SK-N-SH (cell line): ENCODE measurements around the gene TAS2R42. TPM values are rescaled to one million over a fixed set of nuclear protein-coding genes. Genes with fewer than 3 reads are reported as not detected.

ENCODE experiments used
- CTCF ChIA-PET: fragments of 300-600, 350-600 bp; formaldehyde crosslinking; extraction: SDS; loops from one replicate; lab custom pipeline; 2021; lab: Yijun Ruan, JAX
- POLR2A ChIA-PET: fragments of 350-600 bp; sonication (Branson Sonifier 250); formaldehyde crosslinking; extraction: SDS; loops from one replicate; lab custom pipeline; 2020; ENCODE audit warnings: antibody characterized with exemption, inconsistent platforms; lab: Yijun Ruan, JAX
- DNase-seq: peaks from one replicate; pipeline ENCODE4 v3.0.0; 2012
- H2AFZ ChIP-seq: fragments of 200-600 bp; sonication (generic); 2 replicates; pipeline ENCODE4 v1.8.1; 2016; ENCODE audit warnings: antibody characterized with exemption, mild to moderate bottlenecking, low read depth
- H3F3A ChIP-seq: fragments of 200-600 bp; sonication (generic); replicated peaks from 2 replicates; pipeline ENCODE3; 2016; ENCODE audit warnings: antibody characterized with exemption, mild to moderate bottlenecking; ENCODE audit not compliant: insufficient read depth
- H3K27ac ChIP-seq, 2 experiments: fragments of 200-500 bp in 1 of 2; fragments of 200-600 bp in 1 of 2; sonication (Bioruptor generic) in 1 of 2; sonication (generic), shearing (Covaris generic) in 1 of 2; 2 replicates each; pipeline versions ENCODE4 v1.5.1 to v1.6.1; 2014 to 2016; ENCODE audit warnings: low read depth in 2 of 2, inconsistent platforms in 1 of 2, low read length in 1 of 2, mild to moderate bottlenecking in 1 of 2, mixed read lengths in 1 of 2
- H3K27me3 ChIP-seq: fragments of 200-600 bp; sonication (generic), shearing (Covaris generic); 2 replicates; pipeline ENCODE4 v1.6.1; 2016; ENCODE audit warnings: mixed run types; ENCODE audit not compliant: insufficient read depth
- H3K36me3 ChIP-seq, 2 experiments: fragments of 200-500 bp in 1 of 2; fragments of 200-600 bp in 1 of 2; sonication (Bioruptor generic) in 1 of 2; sonication (generic) in 1 of 2; replicated peaks in 1 of 2; 2 replicates each; pipeline versions ENCODE3 to v1.5.1; 2014 to 2016; ENCODE audit warnings: low read length in 1 of 2, mild to moderate bottlenecking in 1 of 2; ENCODE audit not compliant: insufficient read depth in 2 of 2, control insufficient read depth in 1 of 2
- H3K4me1 ChIP-seq, 2 experiments: fragments of 200-500 bp in 1 of 2; fragments of 200-600 bp in 1 of 2; sonication (Bioruptor generic) in 1 of 2; sonication (generic), shearing (Covaris generic) in 1 of 2; 2 replicates each; pipeline versions ENCODE4 v1.5.1 to v1.6.1; 2014 to 2016; ENCODE audit warnings: low read depth in 1 of 2, low read length in 1 of 2, mixed run types in 1 of 2; ENCODE audit not compliant: insufficient read depth in 2 of 2, control insufficient read depth in 1 of 2
- H3K4me2 ChIP-seq: fragments of 200-600 bp; sonication (generic), shearing (Covaris generic); 2 replicates; pipeline ENCODE4 v1.6.1; 2017; ENCODE audit warnings: mixed run types
- H3K4me3 ChIP-seq, 2 experiments: fragments of 200-500 bp in 1 of 2; fragments of 200-600 bp in 1 of 2; sonication (Bioruptor generic) in 1 of 2; sonication (generic), shearing (Covaris generic) in 1 of 2; 2 replicates each; pipeline versions ENCODE4 v1.5.1 to v1.8.1; 2014 to 2016; ENCODE audit warnings: low read depth in 2 of 2, inconsistent platforms in 1 of 2, low read length in 1 of 2, mild to moderate bottlenecking in 1 of 2, mixed read lengths in 1 of 2, moderate library complexity in 1 of 2
- H3K79me2 ChIP-seq: fragments of 200-600 bp; sonication (generic); 2 replicates; pipeline ENCODE4 v1.8.1; 2017; ENCODE audit warnings: mild to moderate bottlenecking; ENCODE audit not compliant: insufficient read depth
- H3K9ac ChIP-seq: fragments of 200-600 bp; sonication (generic); 2 replicates; pipeline ENCODE4 v1.6.1; 2017; ENCODE audit warnings: mixed run types
- H3K9me2 ChIP-seq: fragments of 200-600 bp; sonication (generic); 2 replicates; pipeline ENCODE4 v1.6.1; 2017; ENCODE audit warnings: mixed run types
- H3K9me3 ChIP-seq: fragments of 200-600 bp; sonication (generic); 2 replicates; pipeline ENCODE4 v1.6.1; 2017; ENCODE audit warnings: mixed run types, mild to moderate bottlenecking, moderate library complexity
- H4K20me1 ChIP-seq: fragments of 200-600 bp; sonication (generic); 2 replicates; pipeline ENCODE4 v1.6.1; 2017; ENCODE audit warnings: mild to moderate bottlenecking, mixed run types; ENCODE audit not compliant: insufficient read depth
- CHD2 ChIP-seq: fragments of 150-350 bp; IDR thresholded peaks from 2 replicates; pipeline ENCODE4 v1.6.1; 2018; ENCODE audit warnings: low read length; ENCODE audit not compliant: partially characterized antibody
- CTCF ChIP-seq: fragments of 200-600 bp; sonication (generic); IDR thresholded peaks from 2 replicates; pipeline ENCODE4 v1.6.1; 2017; ENCODE audit warnings: antibody characterized with exemption, mild to moderate bottlenecking, moderate library complexity
- ELF1 ChIP-seq: IDR thresholded peaks from 2 replicates; pipeline ENCODE4 v1.4.0; 2012
- EP300 ChIP-seq, 2 experiments: IDR thresholded peaks; 2 replicates each; pipeline versions ENCODE4 v1.4.0 to v1.6.1; 2012; ENCODE audit warnings: borderline replicate concordance in 1 of 2, low read depth in 1 of 2, low read length in 1 of 2
- EZH2phosphoT487 ChIP-seq: fragments of 200-600 bp; sonication (generic); IDR thresholded peaks from 2 replicates; pipeline ENCODE4 v1.6.1; 2017; ENCODE audit warnings: low read depth, mixed run types, mild to moderate bottlenecking, antibody characterized with exemption, moderate library complexity, borderline replicate concordance
- FOSL2 ChIP-seq: IDR thresholded peaks from 2 replicates; pipeline ENCODE4 v1.4.0; 2012; ENCODE audit warnings: low read depth, mild to moderate bottlenecking, moderate library complexity, borderline replicate concordance
- FOXJ3 ChIP-seq: sonication (generic); formaldehyde crosslinking; IDR thresholded peaks from 2 replicates; pipeline ENCODE4 v1.5.1; 2020; ENCODE audit warnings: mild to moderate bottlenecking, missing genetic modification reagents
- GABPA ChIP-seq: IDR thresholded peaks from 2 replicates; pipeline ENCODE4 v1.4.0; 2012; ENCODE audit warnings: low read depth, mild to moderate bottlenecking
- IRF3 ChIP-seq: fragments of 150-350 bp; IDR thresholded peaks from 2 replicates; pipeline ENCODE4 v1.6.1; 2016; ENCODE audit warnings: mild to moderate bottlenecking, low read depth, low read length
- MXI1 ChIP-seq: IDR thresholded peaks from 2 replicates; pipeline ENCODE4 v1.6.1; 2012; ENCODE audit warnings: mild to moderate bottlenecking, low read depth, low read length, improper control_type of control experiment
- NFIC ChIP-seq: IDR thresholded peaks from 2 replicates; pipeline ENCODE4 v1.4.0; 2012; ENCODE audit warnings: borderline replicate concordance
- NRF1 ChIP-seq: IDR thresholded peaks from 2 replicates; pipeline ENCODE4 v1.6.1; 2012; ENCODE audit warnings: low read depth, mild to moderate bottlenecking, low read length
- PBX3 ChIP-seq: IDR thresholded peaks from 2 replicates; pipeline ENCODE4; 2012
- RAD21 ChIP-seq: IDR thresholded peaks from 2 replicates; pipeline ENCODE4 v1.6.1; 2012; ENCODE audit warnings: mild to moderate bottlenecking, low read length
- RFX5 ChIP-seq: IDR thresholded peaks from 2 replicates; pipeline ENCODE4 v1.6.1; 2012; ENCODE audit warnings: mild to moderate bottlenecking, improper control_type of control experiment, low read length
- RXRA ChIP-seq: IDR thresholded peaks from 2 replicates; pipeline ENCODE4 v1.4.0; 2012; ENCODE audit warnings: low read depth, mild to moderate bottlenecking, borderline replicate concordance
- TAF1 ChIP-seq: IDR thresholded peaks from 2 replicates; pipeline ENCODE4 v1.6.1; 2012; ENCODE audit warnings: low read depth, mild to moderate bottlenecking, low read length, moderate library complexity, borderline replicate concordance
- USF1 ChIP-seq: IDR thresholded peaks from 2 replicates; pipeline ENCODE4 v1.4.0; 2012; ENCODE audit warnings: low read depth, borderline replicate concordance
- YY1 ChIP-seq: IDR thresholded peaks from 2 replicates; pipeline ENCODE4 v1.4.0; 2012; ENCODE audit warnings: low read depth, mild to moderate bottlenecking
- ZBTB33 ChIP-seq: IDR thresholded peaks from 2 replicates; pipeline ENCODE4 v1.4.0; 2012; ENCODE audit warnings: low read depth, borderline replicate concordance
- WGBS: methylation state at CpG from one replicate; pipeline ENCODE4 v1.1.6; 2017; ENCODE audit warnings: low lambda C conversion rate; 5-methylcytosine and 5-hydroxymethylcytosine counted together
- polyA plus RNA-seq, 3 experiments: library from polyadenylated mRNA; depleted of rRNA; stranded (reverse); fragments of >200 nt; gene quantifications; 2 replicates each; pipeline ENCODE4 v1.2.3, GENCODE V29; 2012

The TAS2R42 gene
- polyA plus RNA-seq, 1 of the 3 experiments (the other 2 are of a cell fraction): not detected

GRCh38 chr12:11233532-11233931 is 46.8 kb upstream of the TAS2R42 start:
- CTCF ChIA-PET: interaction anchor here (1.4 to 2.0 kb wide), 2 partner anchors 34 to 253 kb away, joined by 3 to 5 read pairs; no protein-coding TSS in a partner anchor
- no peak overlapping the region for H2AFZ ChIP-seq

More at GRCh38 chr12:11233532-11233931, 46.8 kb upstream of the TAS2R42 start:
- Histone ChIP-seq H3K27ac (no peak overlapping the region), H3K4me2 (no peak overlapping the region), H3K36me3 (no peaks in the 10 kb centered on the region), H3K27me3 (no peaks in the 10 kb centered on the region), H3K9me2 (no peaks in the 10 kb centered on the region), H4K20me1 (no peaks in the 10 kb centered on the region), H3K9me3 (no peaks in the 10 kb centered on the region), H3K79me2 (no peaks in the 10 kb centered on the region), H3K4me3 (no peak overlapping the region), H3F3A (no peaks in the 10 kb centered on the region), H3K4me1 (no peaks in the 10 kb centered on the region), H3K9ac (no peak overlapping the region)
- POLR2A ChIA-PET: no interaction called here
- WGBS: 21% methylated on average over 5 of the region's 5 CpGs
- TF ChIP-seq NRF1 (no peak), FOSL2 (no peak), IRF3 (no peak), EP300 (IDR thresholded peaks at IDR 0.05; ENCODE audit: borderline replicate concordance in 1 of 2, low read depth in 1 of 2, low read length in 1 of 2) (no peak), NFIC (no peak), CHD2 (no peak), EZH2phosphoT487 (no peak), RFX5 (no peak), TAF1 (no peak), FOXJ3 (CRISPR knock-in tag) (no peak), RAD21 (no peak), RXRA (no peak), GABPA (no peak), YY1 (no peak), CTCF (no peak), MXI1 (no peak), ELF1 (no peak), PBX3 (no peak), ZBTB33 (no peak), USF1 (no peak)
- DNase-seq: no peak
